22Rv1 (cell line): Measurements from ENCODE around the gene CBLC.

Experiments
- H3K27ac ChIP-seq: fragments of 450-650 bp; 2 replicates; pipeline ENCODE4 v1.5.1; 2017
- CTCF ChIP-seq: fragments of 450-650 bp; IDR thresholded peaks from 2 replicates; pipeline ENCODE4 v1.5.1; 2017; ENCODE audit warnings: mild to moderate bottlenecking
- ZFX ChIP-seq: fragments of 450-650 bp; IDR thresholded peaks from 2 replicates; pipeline ENCODE4 v1.6.1; 2017; ENCODE audit warnings: antibody characterized with exemption, borderline replicate concordance

Gene CBLC

GRCh38 chr19:44757735-44758505 is 19.8 kb upstream of the CBLC start:
- TF ChIP-seq ZFX (no peak), CTCF (no peak)
- no peak overlapping the region for H3K27ac ChIP-seq

- no peak for TF ChIP-seq CTCF
- no peak for TF ChIP-seq ZFX
- H3K27ac ChIP-seq, result no peak overlapping the region
Observed at GRCh38 chr19:44758596-44758995, 19.1 kb upstream of the CBLC start.

- TF ChIP-seq CTCF, result no peak
- H3K27ac ChIP-seq, result no peak overlapping the region
Observed at GRCh38 chr19:44759083-44759804, 18.4 kb upstream of the CBLC start.

GRCh38 chr19:44762038-44762437 is 15.7 kb upstream of the CBLC start:
- no peak overlapping the region for H3K27ac ChIP-seq
- no peak for TF ChIP-seq CTCF
- no peak for TF ChIP-seq ZFX

- no peak overlapping the region for H3K27ac ChIP-seq
- TF ChIP-seq ZFX, result no peak
- no peak for TF ChIP-seq CTCF
Observed at GRCh38 chr19:44765033-44765948, 12.4 kb upstream of the CBLC start.

GRCh38 chr19:44765949-44766335 is 11.7 kb upstream of the CBLC start:
- no peak for TF ChIP-seq CTCF
- TF ChIP-seq ZFX, result no peak
- H3K27ac ChIP-seq, result no peak overlapping the region
